DOHH2 (cell line): Measurements from ENCODE around the gene ELF1.

ENCODE experiments used
- CTCF ChIP-seq: fragments of 200-600 bp; sonication (generic); IDR thresholded peaks from one replicate; pipeline ENCODE4 v1.5.1; 2014; ENCODE audit warnings: antibody characterized with exemption, mild to moderate bottlenecking, low read depth, low read length; ENCODE audit not compliant: poor library complexity, severe bottlenecking
- EZH2phosphoT487 ChIP-seq: fragments of 200-600 bp; sonication (generic); IDR thresholded peaks from 2 replicates; pipeline ENCODE4 v1.6.1; 2017; ENCODE audit warnings: borderline replicate concordance, mild to moderate bottlenecking, antibody characterized with exemption, low read length, moderate library complexity, mixed read lengths

GRCh38 chr13:40971321-40971720, 47.8 kb downstream of the ELF1 start:
- no peak for TF ChIP-seq CTCF
- TF ChIP-seq EZH2phosphoT487 = no peak
